Measurements from ENCODE around the gene TMEM141. TPM values are rescaled to one million over a fixed set of nuclear protein-coding genes. Genes with fewer than 3 reads are reported as not detected.

TMEM141 gene
- total RNA-seq, 5 donors from 2014 or later (not counting 1 experiment from before 2014, with no cell fraction given): 24.4 to 53.5 (median 45.8) TPM

- Histone ChIP-seq H3K9me3 (no peaks in the 10 kb centered on the region), H3K4me3 (ENCODE audit: control insufficient read depth in 1 of 2, extremely low read depth in 1 of 2, low read length in 1 of 2) (no peak overlapping the region), H3K27ac (ENCODE audit: low read length) (no peak overlapping the region), H3K4me1 (ENCODE audit: control insufficient read depth in 1 of 2, extremely low read depth in 1 of 2, insufficient read depth in 2 of 2, low read length in 2 of 2) (no peaks in the 10 kb centered on the region), H3K27me3 (replicated peaks in 1 of 2; ENCODE audit: control insufficient read depth in 2 of 2, extremely low read depth in 1 of 2, insufficient read depth in 2 of 2, low read length in 1 of 2) (peaks cover 0 to 65% of the 10 kb centered on the region in 2 experiments), H3K36me3 (ENCODE audit: control insufficient read depth in 2 of 2, extremely low read depth in 1 of 2, insufficient read depth in 1 of 2, low read length in 1 of 2) (no peaks in the 10 kb centered on the region)
- no peaks in the 10 kb centered on the region for H3K4me1 Mint-ChIP-seq
- H3K27me3 Mint-ChIP-seq: peaks cover 0 to 7% of the 10 kb centered on the region in 2 donors
- no peak for ATAC-seq (replicated peaks in 1 of 4)
- no peak overlapping the region for H3K27ac Mint-ChIP-seq
- POLR2A ChIA-PET: no interaction called here
- H3K36me3 Mint-ChIP-seq: no peaks in the 10 kb centered on the region
- CTCF ChIA-PET: no interaction called here
- 74% methylated on average over 17 of the region's 21 CpGs for WGBS (ENCODE audit: insufficient coverage)
- H3K4me3 Mint-ChIP-seq: no peak overlapping the region
- H3K9me3 Mint-ChIP-seq: peaks cover 6 to 17% (median 16%) of the 10 kb centered on the region in 3 donors
- DNase-seq: no peak
Observed at GRCh38 chr9:136748666-136749611, 42.2 kb upstream of the TMEM141 start.

GRCh38 chr9:136750526-136750925 is 40.6 kb upstream of the TMEM141 start:
- Mint-ChIP-seq H3K27me3 (peaks cover 0 to 7% of the 10 kb centered on the region in 2 donors), H3K27ac (no peak overlapping the region), H3K4me1 (no peaks in the 10 kb centered on the region), H3K4me3 (no peak overlapping the region), H3K9me3 (peaks cover 6 to 17% (median 16%) of the 10 kb centered on the region in 3 donors), H3K36me3 (no peaks in the 10 kb centered on the region)
- no peaks in the 10 kb centered on the region for H3K36me3 ChIP-seq (ENCODE audit: control insufficient read depth in 2 of 2, extremely low read depth in 1 of 2, insufficient read depth in 1 of 2, low read length in 1 of 2)
- ChIA-PET CTCF (interaction anchor here in 1 of 2 donors (0.7 kb wide), 1 partner anchor 9 kb away, joined by 3 read pairs; no protein-coding TSS in a partner anchor), POLR2A (no interaction called here)
- H3K4me3 ChIP-seq (ENCODE audit: control insufficient read depth in 1 of 2, extremely low read depth in 1 of 2, low read length in 1 of 2): no peak overlapping the region
- 25% methylated on average over 1 of the region's 2 CpGs for WGBS (ENCODE audit: insufficient coverage)
- H3K4me1 ChIP-seq (ENCODE audit: control insufficient read depth in 1 of 2, extremely low read depth in 1 of 2, insufficient read depth in 2 of 2, low read length in 2 of 2): no peaks in the 10 kb centered on the region
- H3K9me3 ChIP-seq: no peaks in the 10 kb centered on the region
- no peak for ATAC-seq (replicated peaks in 1 of 4)
- H3K27ac ChIP-seq (ENCODE audit: low read length): no peak overlapping the region
- H3K27me3 ChIP-seq (replicated peaks in 1 of 2; ENCODE audit: control insufficient read depth in 2 of 2, extremely low read depth in 1 of 2, insufficient read depth in 2 of 2, low read length in 1 of 2): peaks cover 0 to 65% of the 10 kb centered on the region in 2 experiments
- DNase-seq: no peak

GRCh38 chr9:136751244-136751643 is 39.9 kb upstream of the TMEM141 start:
- no peak overlapping the region for H3K27ac Mint-ChIP-seq
- Histone ChIP-seq H3K36me3 (ENCODE audit: control insufficient read depth in 2 of 2, extremely low read depth in 1 of 2, insufficient read depth in 1 of 2, low read length in 1 of 2) (no peaks in the 10 kb centered on the region), H3K4me1 (ENCODE audit: control insufficient read depth in 1 of 2, extremely low read depth in 1 of 2, insufficient read depth in 2 of 2, low read length in 2 of 2) (no peaks in the 10 kb centered on the region), H3K4me3 (ENCODE audit: control insufficient read depth in 1 of 2, extremely low read depth in 1 of 2, low read length in 1 of 2) (no peak overlapping the region), H3K9me3 (no peaks in the 10 kb centered on the region), H3K27ac (ENCODE audit: low read length) (no peak overlapping the region), H3K27me3 (replicated peaks in 1 of 2; ENCODE audit: control insufficient read depth in 2 of 2, extremely low read depth in 1 of 2, insufficient read depth in 2 of 2, low read length in 1 of 2) (peaks cover 0 to 64% of the 10 kb centered on the region in 2 experiments)
- ChIA-PET CTCF (no interaction called here), POLR2A (interaction anchor here in 1 of 2 donors (0.5 kb wide), 1 partner anchor 209 kb away, joined by 7 read pairs; no protein-coding TSS in a partner anchor)
- H3K27me3 Mint-ChIP-seq: peaks cover 0 to 4% of the 10 kb centered on the region in 2 donors
- H3K9me3 Mint-ChIP-seq: peaks cover 6 to 17% (median 16%) of the 10 kb centered on the region in 3 donors
- H3K4me1 Mint-ChIP-seq: no peaks in the 10 kb centered on the region
- DNase-seq (no peak), ATAC-seq (replicated peaks in 1 of 4) (no peak)
- no peaks in the 10 kb centered on the region for H3K36me3 Mint-ChIP-seq
- no CpG with 5 or more reads among the region's 1 CpG for WGBS (ENCODE audit: insufficient coverage)
- H3K4me3 Mint-ChIP-seq: no peak overlapping the region

- DNase-seq (no peak), ATAC-seq (replicated peaks in 1 of 4) (no peak)
- Histone ChIP-seq H3K27me3 (replicated peaks in 1 of 2; ENCODE audit: control insufficient read depth in 2 of 2, extremely low read depth in 1 of 2, insufficient read depth in 2 of 2, low read length in 1 of 2) (peaks cover 0 to 65% of the 10 kb centered on the region in 2 experiments), H3K36me3 (ENCODE audit: control insufficient read depth in 2 of 2, extremely low read depth in 1 of 2, insufficient read depth in 1 of 2, low read length in 1 of 2) (no peaks in the 10 kb centered on the region), H3K4me1 (ENCODE audit: control insufficient read depth in 1 of 2, extremely low read depth in 1 of 2, insufficient read depth in 2 of 2, low read length in 2 of 2) (no peaks in the 10 kb centered on the region), H3K4me3 (ENCODE audit: control insufficient read depth in 1 of 2, extremely low read depth in 1 of 2, low read length in 1 of 2) (no peak overlapping the region), H3K27ac (ENCODE audit: low read length) (no peak overlapping the region), H3K9me3 (no peaks in the 10 kb centered on the region)
- Mint-ChIP-seq H3K27me3 (peaks cover 0 to 4% of the 10 kb centered on the region in 2 donors), H3K27ac (no peak overlapping the region), H3K36me3 (no peaks in the 10 kb centered on the region), H3K4me1 (no peaks in the 10 kb centered on the region), H3K9me3 (peaks cover 6 to 17% (median 16%) of the 10 kb centered on the region in 3 donors), H3K4me3 (no peak overlapping the region)
- ChIA-PET CTCF (no interaction called here), POLR2A (no interaction called here)
Observed at GRCh38 chr9:136751814-136752213, 39.3 kb upstream of the TMEM141 start.

- CTCF ChIA-PET: no interaction called here
- no peaks in the 10 kb centered on the region for H3K4me1 ChIP-seq (ENCODE audit: control insufficient read depth in 1 of 2, extremely low read depth in 1 of 2, insufficient read depth in 2 of 2, low read length in 2 of 2)
- Mint-ChIP-seq H3K4me3 (no peak overlapping the region), H3K27ac (no peak overlapping the region), H3K4me1 (no peaks in the 10 kb centered on the region), H3K9me3 (peaks cover 6 to 17% (median 16%) of the 10 kb centered on the region in 3 donors), H3K27me3 (no peaks in the 10 kb centered on the region), H3K36me3 (no peaks in the 10 kb centered on the region)
- DNase-seq: no peak
- ATAC-seq (replicated peaks in 1 of 4): no peak
- 91% methylated on average over 30 of the region's 31 CpGs for WGBS (ENCODE audit: insufficient coverage)
- H3K4me3 ChIP-seq (ENCODE audit: control insufficient read depth in 1 of 2, extremely low read depth in 1 of 2, low read length in 1 of 2): no peak overlapping the region
- POLR2A ChIA-PET: no interaction called here
- no peaks in the 10 kb centered on the region for H3K36me3 ChIP-seq (ENCODE audit: control insufficient read depth in 2 of 2, extremely low read depth in 1 of 2, insufficient read depth in 1 of 2, low read length in 1 of 2)
- H3K9me3 ChIP-seq: no peaks in the 10 kb centered on the region
- H3K27me3 ChIP-seq (replicated peaks in 1 of 2; ENCODE audit: control insufficient read depth in 2 of 2, extremely low read depth in 1 of 2, insufficient read depth in 2 of 2, low read length in 1 of 2): peaks cover 0 to 61% of the 10 kb centered on the region in 2 experiments
- no peak overlapping the region for H3K27ac ChIP-seq (ENCODE audit: low read length)
Observed at GRCh38 chr9:136753371-136754058, 37.6 kb upstream of the TMEM141 start.

- no peak overlapping the region for H3K4me3 ChIP-seq (ENCODE audit: control insufficient read depth in 1 of 2, extremely low read depth in 1 of 2, low read length in 1 of 2)
- H3K27me3 Mint-ChIP-seq: no peaks in the 10 kb centered on the region
- ChIA-PET POLR2A (no interaction called here), CTCF (no interaction called here)
- no peaks in the 10 kb centered on the region for H3K4me1 ChIP-seq (ENCODE audit: control insufficient read depth in 1 of 2, extremely low read depth in 1 of 2, insufficient read depth in 2 of 2, low read length in 2 of 2)
- no peaks in the 10 kb centered on the region for H3K36me3 ChIP-seq (ENCODE audit: control insufficient read depth in 2 of 2, extremely low read depth in 1 of 2, insufficient read depth in 1 of 2, low read length in 1 of 2)
- H3K36me3 Mint-ChIP-seq: no peaks in the 10 kb centered on the region
- peaks cover 0 to 56% of the 10 kb centered on the region in 2 experiments for H3K27me3 ChIP-seq (replicated peaks in 1 of 2; ENCODE audit: control insufficient read depth in 2 of 2, extremely low read depth in 1 of 2, insufficient read depth in 2 of 2, low read length in 1 of 2)
- WGBS (ENCODE audit: insufficient coverage): 29% methylated on average over 16 of the region's 17 CpGs
- no peaks in the 10 kb centered on the region for H3K4me1 Mint-ChIP-seq
- H3K9me3 Mint-ChIP-seq: peaks cover 6 to 17% (median 16%) of the 10 kb centered on the region in 3 donors
- ATAC-seq (replicated peaks in 1 of 4): no peak
- H3K4me3 Mint-ChIP-seq: no peak overlapping the region
- H3K27ac Mint-ChIP-seq: no peak overlapping the region
- H3K27ac ChIP-seq (ENCODE audit: low read length): no peak overlapping the region
- no peaks in the 10 kb centered on the region for H3K9me3 ChIP-seq
- DNase-seq: no peak
Observed at GRCh38 chr9:136754059-136754572, 37.0 kb upstream of the TMEM141 start.

All from T-cell (primary cell).